HepG2 (cell line): Measurements from ENCODE around the gene MARK2. TPM values are rescaled to one million over a fixed set of nuclear protein-coding genes. Genes with fewer than 3 reads are reported as not detected.

Experiments used
- ATAC-seq: fragments of 200-7000 bp; cut with Tn5 transposase; 3 replicates; pipeline ENCODE4 v1.9.1; 2020; ENCODE audit warnings: mild to moderate bottlenecking, moderate library complexity
- BruUV-seq: library from RNA; stranded (reverse); fragments of 400-500 nt; replicated peaks from 2 replicates; lab custom pipeline; 2021; lab: Mats Ljungman, UMichigan
- CTCF ChIA-PET: fragments of 300-600 bp; formaldehyde crosslinking; extraction: SDS; loops from one replicate; lab custom pipeline; 2021; ENCODE audit warnings: low total read pairs, inconsistent platforms, low intra/inter-chr PET ratio; lab: Yijun Ruan, JAX
- POLR2A ChIA-PET: fragments of 350-600 bp; sonication (Branson Sonifier 250); formaldehyde crosslinking; loops from one replicate; lab custom pipeline; 2020; ENCODE audit warnings: antibody characterized with exemption, inconsistent platforms; lab: Yijun Ruan, JAX
- DNase-seq: peaks from one replicate; pipeline ENCODE4 v3.0.0-alpha.2; 2015; ENCODE audit warnings: low spot score
- FAIRE-seq: peaks from 3 replicates; lab custom pipeline; 2011; peaks lifted over from hg19 to GRCh38; lab: Jason Lieb, UNC
- H2AFZ ChIP-seq: one replicate; pipeline ENCODE4 v1.6.1; 2011; ENCODE audit warnings: low read length, inconsistent platforms
- H3K27ac ChIP-seq: fragments of 300-600 bp; 3 replicates; pipeline ENCODE4 v1.8.0; 2011; ENCODE audit warnings: mixed run types, mild to moderate bottlenecking, mixed read lengths, low read length, inconsistent platforms; ENCODE audit not compliant: insufficient read depth; ENCODE audit errors: extremely low read length
- H3K27me3 ChIP-seq, 2 experiments: fragments of 200-600 bp in 1 of 2; 2 replicates in 1 of 2; 3 replicates in 1 of 2; pipeline versions ENCODE4 v1.6.0 to v1.8.0; 2011; ENCODE audit warnings: low read length in 2 of 2, mild to moderate bottlenecking in 2 of 2, moderate library complexity in 2 of 2, inconsistent platforms in 1 of 2; ENCODE audit not compliant: insufficient read depth in 2 of 2, control insufficient read depth in 1 of 2
- H3K36me3 ChIP-seq, 2 experiments: fragments of 200-600 bp in 1 of 2; replicated peaks in 1 of 2; 2 replicates in 1 of 2; 3 replicates in 1 of 2; pipeline versions ENCODE4 v1.5.1 to v1.8.0; 2011; ENCODE audit warnings: low read length in 2 of 2, inconsistent platforms in 1 of 2; ENCODE audit not compliant: insufficient read depth in 2 of 2, control insufficient read depth in 1 of 2
- H3K4me1 ChIP-seq: 2 replicates; pipeline ENCODE4 v1.5.1; 2012; ENCODE audit warnings: low read length, inconsistent platforms; ENCODE audit not compliant: insufficient read depth
- H3K4me2 ChIP-seq: 2 replicates; pipeline ENCODE4 v1.6.0; 2011; ENCODE audit warnings: low read depth, low read length, inconsistent platforms
- H3K4me3 ChIP-seq, 3 experiments: fragments of 200-600 bp in 1 of 3; sonication (generic), shearing (Covaris generic) in 1 of 3; replicated peaks in 1 of 3; 2 replicates each; pipeline ENCODE4 v1.5.1; 2011 to 2016; ENCODE audit warnings: low read length in 3 of 3, inconsistent platforms in 2 of 3, low read depth in 2 of 3, mild to moderate bottlenecking in 2 of 3, control low read depth in 1 of 3, mixed read lengths in 1 of 3; ENCODE audit not compliant: insufficient read depth in 1 of 3
- H3K79me2 ChIP-seq: one replicate; pipeline ENCODE4 v1.6.1; 2011; ENCODE audit warnings: low read length, inconsistent platforms; ENCODE audit not compliant: insufficient read depth
- H3K9ac ChIP-seq: 2 replicates; pipeline ENCODE4 v1.6.0; 2011; ENCODE audit warnings: mild to moderate bottlenecking, low read depth, low read length, inconsistent platforms; ENCODE audit not compliant: insufficient read depth
- H3K9me3 ChIP-seq: 2 replicates; pipeline ENCODE4 v1.5.1; 2012; ENCODE audit warnings: mild to moderate bottlenecking, low read length
- H4K20me1 ChIP-seq: 2 replicates; pipeline ENCODE4 v1.6.0; 2011; ENCODE audit warnings: inconsistent platforms, mild to moderate bottlenecking, low read length, moderate library complexity; ENCODE audit not compliant: insufficient read depth
- GMEB1 ChIP-seq: sonication (generic); formaldehyde crosslinking; IDR thresholded peaks from 2 replicates; pipeline ENCODE4 v1.5.1; 2020; ENCODE audit warnings: missing genetic modification reagents, mild to moderate bottlenecking, borderline replicate concordance
- RFXANK ChIP-seq: IDR thresholded peaks from 2 replicates; pipeline ENCODE4 v1.6.1; 2016
- TSC22D2 ChIP-seq: sonication (generic); formaldehyde crosslinking; IDR thresholded peaks from 2 replicates; pipeline ENCODE4 v1.5.1; 2020; ENCODE audit warnings: missing genetic modification reagents, mild to moderate bottlenecking, borderline replicate concordance
- ZBTB8A ChIP-seq: sonication (generic); formaldehyde crosslinking; IDR thresholded peaks from 2 replicates; pipeline ENCODE4 v1.4.0; 2020; ENCODE audit warnings: mild to moderate bottlenecking, low read depth, missing genetic modification reagents, borderline replicate concordance
- ZNF337 ChIP-seq: sonication (generic); formaldehyde crosslinking; IDR thresholded peaks from 2 replicates; pipeline ENCODE4 v1.5.1; 2020; ENCODE audit warnings: missing genetic modification reagents, low read depth, mild to moderate bottlenecking, borderline replicate concordance
- ZNF766 ChIP-seq: sonication (generic); formaldehyde crosslinking; IDR thresholded peaks from 2 replicates; pipeline ENCODE4 v1.5.0; 2020; ENCODE audit warnings: missing genetic modification reagents, borderline replicate concordance
- ZNF792 ChIP-seq: IDR thresholded peaks from 2 replicates; pipeline ENCODE4 v1.6.1; 2016
- ZNF850 ChIP-seq: sonication (generic); formaldehyde crosslinking; conservative IDR thresholded peaks from 2 replicates; pipeline ENCODE4 v1.9.0; 2021; ENCODE audit warnings: mild to moderate bottlenecking, missing genetic modification reagents
- WGBS: methylation state at CpG from one replicate; pipeline ENCODE4 v1.1.6; 2017; ENCODE audit warnings: low lambda C conversion rate; 5-methylcytosine and 5-hydroxymethylcytosine counted together
- in situ Hi-C: cut with HindIII; loops from 2 replicates; pipeline ENCODE4 v1.10.0; 2017; ENCODE audit warnings: low pct_unique_long_range_greater_than_20kb; ENCODE audit not compliant: extremely low pct_ligation_motif_present
- intact Hi-C: fragments of 100-400 bp; cut with micrococcal nuclease; formaldehyde crosslinking; loops from one replicate; pipeline ENCODE4 v1.10.0; 2022; ENCODE audit not compliant: unreplicated experiment
- polyA plus RNA-seq, 8 experiments: library from polyadenylated mRNA; depleted of rRNA in 3 of 8; stranded (reverse) in 7 of 8; unstranded in 1 of 8; fragments of >200 nt; fragmentation: Illumina TruSeq in 4 of 8; extraction: Trizol in 4 of 8; gene quantifications; 2 replicates each; pipeline versions ENCODE4 v1.2.1 to v1.2.3, GENCODE V29; 2011 to 2016; ENCODE audit warnings: low read depth in 4 of 8, missing spikeins in 1 of 8, mixed read lengths in 1 of 8; ENCODE audit not compliant: insufficient read depth in 1 of 8
- total RNA-seq, 5 experiments: library from RNA; depleted of rRNA; stranded (reverse); fragments of >200 nt; fragmentation: Illumina TruSeq; extraction: Trizol; gene quantifications; 2 replicates each; pipeline ENCODE4 v1.2.3, GENCODE V29; 2016; ENCODE audit warnings: low read depth in 1 of 5

Gene MARK2
- total and polyA plus RNA-seq, 2 of the 13 experiments (the other 11 are each of a cell fraction or from before 2014, with no cell fraction given) = 13.5 to 13.9 TPM

GRCh38 chr11:63887386-63887999 lies 48.6 kb downstream of the MARK2 start:
- POLR2A ChIA-PET = interaction anchor here (0.6 to 2.9 kb wide), 11 partner anchors 11 to 297 kb away, joined by 3 to 23 read pairs (median 6); partner anchors contain the start of genes MARK2 and RCOR2
- Histone ChIP-seq H4K20me1 (0 out of 2 replicates have a peak, but pooled peaks cover 3% of the 10 kb centered on the region), H3K9ac (peak overlapping the region; percentile 80; the same call in 1 of the 2 replicates)

More at GRCh38 chr11:63887386-63887999, 48.6 kb downstream of the MARK2 start:
- CTCF ChIA-PET = no interaction called here
- no peaks in the 10 kb centered on the region for H3K9me3 ChIP-seq
- H3K4me2 ChIP-seq = peak overlapping the region; percentile 95
- DNase-seq (no peak), FAIRE-seq (no peak), ATAC-seq (no peak)
- no TSS peak for BruUV-seq
- intact Hi-C loops (no loop called here), in situ Hi-C loops (loop anchor here (5.0 kb wide), 1 partner anchor 50 kb away; the partner anchor contains the start of gene MARK2)
- TF ChIP-seq GMEB1 (CRISPR knock-in tag) = peak; percentile 4; the same call in 1 of the 2 replicates
- no peak for TF ChIP-seq ZNF792 (CRISPR knock-in tag)
- no peak for TF ChIP-seq ZBTB8A (CRISPR knock-in tag)
- no peak for TF ChIP-seq ZNF850 (CRISPR knock-in tag)
- TF ChIP-seq RFXANK = no peak
- TF ChIP-seq ZNF766 (CRISPR knock-in tag) = no peak
- TF ChIP-seq ZNF337 (CRISPR knock-in tag) = no peak
- no peak for TF ChIP-seq TSC22D2 (CRISPR knock-in tag)
- 51% methylated on average over 6 of the region's 6 CpGs for WGBS
- no peak overlapping the region for H2AFZ ChIP-seq
- H3K4me1 ChIP-seq = peaks cover 41% of the 10 kb centered on the region
- peaks cover 39% of the 10 kb centered on the region for H3K79me2 ChIP-seq
- H3K36me3 ChIP-seq = peaks cover 3 to 7% of the 10 kb centered on the region in 2 experiments; a peak in 2 of 5 replicates
- peak overlapping the region in 1 of 3 experiments; percentile 79; a peak in 1 of 6 replicates for H3K4me3 ChIP-seq
- H3K27me3 ChIP-seq = no peaks in the 10 kb centered on the region
- peak overlapping the region; percentile 92 for H3K27ac ChIP-seq
